GM18517 (cell line): ENCODE results near the gene CDC14B.
"Not testable (repeated sequence)": the region's sequence is repeated elsewhere in the genome, so short reads cannot be mapped to it uniquely, and the experiment has no call there.

Source experiments
- ATAC-seq: cut with Tn5 transposase; IDR thresholded peaks from one replicate; pipeline ENCODE4 v1.9.1; 2021; ENCODE audit warnings: mild to moderate bottlenecking, moderate library complexity; ENCODE audit not compliant: unreplicated experiment

Gene CDC14B

GRCh38 chr9:96587338-96588315 is 32.0 kb downstream of the CDC14B start:
- no peak for ATAC-seq

- ATAC-seq = no peak
Measured at GRCh38 chr9:96585426-96585825, 34.2 kb downstream of the CDC14B start.

- not testable (repeated sequence) for ATAC-seq
Measured at GRCh38 chr9:96582199-96582598, 37.4 kb downstream of the CDC14B start.

GRCh38 chr9:96581786-96582185 is 37.9 kb downstream of the CDC14B start:
- ATAC-seq = no peak

GRCh38 chr9:96581301-96581700 is 38.3 kb downstream of the CDC14B start:
- no peak for ATAC-seq

GRCh38 chr9:96574931-96575351 is 44.7 kb downstream of the CDC14B start:
- ATAC-seq = no peak

- no peak for ATAC-seq
Measured at GRCh38 chr9:96574455-96574854, 45.2 kb downstream of the CDC14B start.

- ATAC-seq = peak; percentile 18
Measured at GRCh38 chr9:96567203-96567700, 52.4 kb downstream of the CDC14B start.

- peak; percentile 78 for ATAC-seq
Measured at GRCh38 chr9:96566498-96567202, 53.0 kb downstream of the CDC14B start.

- ATAC-seq = no peak
Measured at GRCh38 chr9:96565671-96566497, 53.8 kb downstream of the CDC14B start.

GRCh38 chr9:96564217-96564616 is 55.4 kb downstream of the CDC14B start:
- ATAC-seq = no peak

GRCh38 chr9:96559339-96559943 is 60.2 kb downstream of the CDC14B start:
- no peak for ATAC-seq

GRCh38 chr9:96557921-96558320 is 61.7 kb downstream of the CDC14B start:
- no peak for ATAC-seq

GRCh38 chr9:96556701-96557461 is 62.8 kb downstream of the CDC14B start:
- ATAC-seq = no peak

- no peak for ATAC-seq
Measured at GRCh38 chr9:96555567-96556386, 63.9 kb downstream of the CDC14B start.

- no peak for ATAC-seq
Measured at GRCh38 chr9:96554801-96555566, 64.7 kb downstream of the CDC14B start.

GRCh38 chr9:96554326-96554725 is 65.3 kb downstream of the CDC14B start:
- no peak for ATAC-seq

- no peak for ATAC-seq
Measured at GRCh38 chr9:96553070-96553469, 66.6 kb downstream of the CDC14B start.
